Myocyte (in vitro differentiated cells): ENCODE data around the gene OGFRL1. TPM values are rescaled to one million over a fixed set of nuclear protein-coding genes. Genes with fewer than 3 reads are reported as not detected.

Source experiments
- DNase-seq: peaks from one replicate; pipeline ENCODE4 v3.0.0-alpha.2; 2012; ENCODE audit warnings: low read depth
- total RNA-seq: library from RNA; depleted of rRNA; stranded (reverse); fragments of >200 nt; gene quantifications from 2 replicates; pipeline ENCODE4 v1.2.3, GENCODE V29; 2014

The OGFRL1 gene
- total RNA-seq, 1 donor from 2014 or later: 31.5 TPM

DNA sequence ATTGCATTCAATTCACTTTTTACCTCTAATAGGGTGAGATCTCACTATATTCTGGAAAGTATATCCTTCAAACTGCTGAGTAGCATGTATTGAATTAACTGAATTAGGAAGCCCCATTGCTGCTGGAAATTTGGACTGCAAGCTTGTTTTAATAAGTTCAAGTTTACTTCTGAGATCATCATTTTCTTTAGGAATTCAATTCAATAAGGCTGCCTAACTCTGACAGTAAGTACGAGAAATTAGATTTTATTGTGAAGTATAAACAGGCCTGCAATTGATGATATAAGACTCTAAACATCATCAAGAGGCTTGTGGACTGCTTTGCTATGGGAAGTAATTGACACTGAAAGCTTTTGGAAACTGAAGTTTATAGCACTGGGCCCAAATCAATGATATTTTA is 44.4 kb downstream of the OGFRL1 start:
- no peak for DNase-seq

DNA sequence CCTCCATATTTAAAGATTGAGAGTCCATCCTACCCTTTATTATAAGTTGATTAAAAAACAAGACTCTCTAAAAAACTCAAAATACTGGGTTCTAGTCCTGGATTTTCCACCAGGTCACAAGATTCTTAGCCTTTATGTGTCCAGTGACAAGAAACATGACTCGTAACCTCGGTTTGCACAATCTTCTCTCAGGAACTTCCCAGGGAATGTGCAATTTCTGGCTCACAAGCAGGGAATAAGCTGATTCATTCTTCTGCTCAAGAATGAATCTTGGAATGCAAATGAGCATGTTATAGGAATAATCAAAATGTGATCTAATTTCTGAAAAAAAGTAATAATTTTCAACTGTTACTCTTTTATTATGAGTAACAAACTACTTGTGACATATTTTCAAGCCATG is 45.1 kb downstream of the OGFRL1 start:
- peak; percentile 46 for DNase-seq

DNA sequence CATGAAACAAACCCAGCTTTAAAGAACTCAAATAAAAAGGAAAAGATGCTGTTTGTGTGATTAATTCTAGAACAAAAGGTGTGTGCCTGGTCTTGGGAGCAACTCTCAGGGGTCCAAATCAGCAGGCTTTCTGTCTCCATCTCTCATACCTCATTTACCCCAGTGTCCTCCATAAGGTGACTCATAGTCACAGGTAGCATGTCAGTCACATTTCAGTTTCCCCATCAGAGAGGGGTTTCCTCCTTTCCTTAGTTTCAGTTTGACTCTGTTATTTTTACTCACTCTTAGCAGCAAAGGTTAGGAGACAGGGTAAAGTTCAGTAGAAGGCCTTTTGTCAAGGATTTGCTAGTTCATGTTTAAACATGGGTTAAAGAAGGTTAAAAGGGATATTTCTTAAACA is 46.2 kb downstream of the OGFRL1 start:
- DNase-seq: no peak

DNA sequence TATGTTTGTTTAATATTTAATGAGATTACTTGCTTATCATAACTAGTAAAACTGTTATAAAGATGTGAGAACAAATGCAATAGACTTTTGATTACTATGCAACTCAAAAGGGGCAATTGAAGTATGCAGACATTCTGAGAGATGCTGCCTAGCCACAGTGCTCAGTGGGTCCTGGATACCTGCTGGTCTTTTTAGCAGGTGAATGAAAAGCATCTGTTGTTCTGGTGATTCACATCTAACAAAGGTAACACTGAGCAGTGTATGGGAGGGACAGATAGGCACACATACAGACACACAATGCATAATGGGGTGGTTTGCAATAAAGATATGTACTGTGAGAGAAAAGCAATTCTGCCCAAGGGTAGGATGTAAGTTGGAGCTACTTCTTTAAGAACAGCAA is 46.9 kb downstream of the OGFRL1 start:
- no peak for DNase-seq

DNA sequence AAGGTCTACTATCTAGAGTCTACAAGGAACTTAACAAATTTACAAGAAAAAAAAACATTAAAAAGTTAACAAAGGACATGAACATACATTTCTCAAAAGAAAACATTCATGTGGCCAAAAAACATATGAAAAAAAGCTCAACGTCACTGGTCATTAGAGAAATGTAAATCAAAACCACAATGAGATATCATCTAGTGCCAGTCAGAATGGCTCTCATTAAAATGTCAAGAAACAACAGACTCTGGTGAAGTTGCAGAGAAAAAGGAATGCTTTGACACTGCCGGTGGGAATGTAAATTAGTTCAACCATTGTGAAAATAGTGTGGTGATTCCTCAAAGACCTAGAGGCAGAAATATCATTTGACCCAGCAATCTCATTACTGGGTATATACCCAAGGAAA is 48.3 kb downstream of the OGFRL1 start:
- DNase-seq: no peak

DNA sequence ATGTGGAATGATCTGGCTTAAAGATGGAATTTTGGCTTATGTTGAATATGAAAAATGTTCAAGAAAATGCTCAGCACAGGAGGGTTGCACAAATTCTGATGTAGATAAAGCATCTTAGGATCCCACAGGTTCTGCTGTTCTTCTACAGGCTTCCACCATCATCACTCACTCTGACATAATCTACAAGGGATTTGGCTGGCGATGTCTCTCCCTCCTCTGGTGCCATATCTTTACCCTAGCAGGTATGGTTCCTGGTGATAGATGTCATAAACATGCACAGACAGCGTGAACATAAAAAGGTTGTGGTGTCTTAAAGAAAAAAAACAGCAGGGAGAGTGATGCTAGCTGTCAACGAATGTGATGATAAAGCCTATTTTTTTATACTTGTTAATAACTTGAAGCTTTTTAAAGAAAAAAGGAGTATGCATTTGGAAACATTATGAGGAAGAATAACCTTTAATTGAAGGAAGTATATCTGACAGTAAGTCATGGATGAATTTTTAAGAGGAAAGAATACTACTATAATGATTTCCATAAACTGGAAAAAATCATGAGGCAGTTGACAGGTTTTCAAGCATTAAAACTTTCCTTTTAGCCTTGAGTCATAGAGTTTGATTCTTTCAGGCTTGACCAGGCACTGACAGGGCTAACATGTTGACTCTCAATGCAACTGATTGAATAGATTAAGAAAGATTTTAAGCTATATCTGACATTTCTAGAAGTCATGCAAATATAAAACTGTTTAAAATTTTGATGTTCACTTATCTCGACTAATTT is 50.1 kb downstream of the OGFRL1 start:
- no peak for DNase-seq

DNA sequence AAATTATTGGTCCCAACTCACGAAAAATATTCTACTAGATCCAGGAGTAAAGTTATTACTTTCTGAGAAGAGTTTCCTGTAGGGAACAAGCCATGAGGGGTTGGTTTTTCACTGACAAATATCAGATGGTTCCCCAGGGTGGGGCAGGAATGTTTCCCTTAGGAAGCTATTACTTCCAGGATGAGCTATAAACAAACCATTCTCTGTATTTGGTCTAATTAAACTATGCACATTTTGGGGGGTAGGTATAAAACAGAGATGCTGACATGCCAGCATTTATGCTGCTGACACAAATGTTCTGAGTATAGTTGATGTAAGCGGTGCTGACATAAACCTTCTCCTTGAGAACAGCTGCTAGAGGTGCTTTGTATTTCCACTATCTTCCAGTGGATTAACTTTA is 54.2 kb downstream of the OGFRL1 start:
- DNase-seq: no peak

DNA sequence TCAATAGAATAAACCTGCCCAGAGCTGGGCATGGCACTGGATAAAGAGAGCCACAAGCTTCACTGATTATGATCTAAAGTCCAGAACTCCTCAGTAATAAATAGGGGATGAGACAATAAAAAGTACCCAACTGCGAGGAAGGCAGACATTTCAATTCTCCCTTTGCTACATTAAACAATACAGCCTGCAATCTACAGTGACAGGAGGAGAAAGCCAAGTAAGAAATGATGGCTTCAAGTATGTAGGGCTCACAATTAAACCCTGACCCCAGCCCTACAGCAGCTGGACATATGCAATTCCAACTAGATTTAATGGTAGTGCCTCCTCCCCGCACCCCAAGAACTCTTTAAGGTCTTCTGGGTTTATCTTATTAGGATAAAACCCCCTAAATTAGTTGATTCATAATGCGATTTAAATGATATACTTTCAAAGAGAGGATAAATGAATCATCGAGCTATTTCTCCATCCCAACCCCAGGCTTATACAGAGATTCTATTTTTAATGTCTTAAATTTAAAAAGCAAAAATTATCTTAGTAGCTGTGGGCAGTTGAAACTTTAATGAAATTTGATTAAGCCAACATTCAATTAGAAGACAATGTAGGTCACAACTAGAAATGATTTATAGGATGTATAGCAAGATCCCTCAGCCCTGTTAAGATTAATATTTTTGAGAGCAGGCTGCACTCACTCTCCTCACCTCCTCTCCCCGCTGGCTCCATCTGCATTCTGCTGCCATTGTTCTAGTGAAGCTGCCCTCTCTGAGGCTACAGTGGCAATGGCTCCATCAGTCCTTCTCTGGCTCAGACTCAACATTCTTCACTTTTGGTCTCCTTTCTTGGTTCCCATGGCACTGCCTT is 57.1 kb downstream of the OGFRL1 start:
- no peak for DNase-seq

DNA sequence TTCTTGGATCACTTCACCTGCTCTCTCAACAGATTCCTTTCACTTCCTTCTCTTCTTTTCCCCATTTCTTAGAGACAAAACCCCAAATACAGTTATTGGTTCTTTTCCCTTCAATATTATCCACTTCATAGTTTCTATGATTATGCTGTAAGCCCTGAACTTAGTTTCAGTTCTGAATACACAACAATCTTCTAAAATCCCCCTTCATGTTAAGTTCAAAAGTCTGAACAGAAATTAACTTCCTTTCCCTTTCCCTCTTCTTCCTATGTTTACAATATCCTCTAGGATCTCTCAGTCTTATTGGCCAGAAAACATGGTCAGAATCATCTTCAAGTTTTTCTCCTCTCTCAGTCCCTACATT is 57.7 kb downstream of the OGFRL1 start:
- no peak for DNase-seq

DNA sequence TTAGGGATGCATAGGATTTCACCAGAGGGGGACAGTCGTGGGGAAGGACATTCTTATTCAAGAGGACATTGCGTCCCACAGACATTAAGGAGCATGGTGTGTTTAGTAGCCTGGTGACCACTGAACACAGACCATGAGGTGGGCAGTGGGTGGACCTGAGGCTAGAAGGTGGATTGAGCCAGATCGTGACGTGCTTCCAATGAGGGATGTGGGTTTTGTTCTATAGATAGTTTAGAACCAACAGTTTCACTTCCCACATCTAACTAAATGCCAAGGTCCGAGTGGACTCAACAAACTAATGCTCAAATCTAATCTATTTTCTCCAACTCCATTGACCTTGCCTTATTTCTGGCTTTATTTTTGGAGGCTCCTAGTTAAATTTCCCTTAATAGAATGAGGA is 58.5 kb downstream of the OGFRL1 start:
- no peak for DNase-seq

DNA sequence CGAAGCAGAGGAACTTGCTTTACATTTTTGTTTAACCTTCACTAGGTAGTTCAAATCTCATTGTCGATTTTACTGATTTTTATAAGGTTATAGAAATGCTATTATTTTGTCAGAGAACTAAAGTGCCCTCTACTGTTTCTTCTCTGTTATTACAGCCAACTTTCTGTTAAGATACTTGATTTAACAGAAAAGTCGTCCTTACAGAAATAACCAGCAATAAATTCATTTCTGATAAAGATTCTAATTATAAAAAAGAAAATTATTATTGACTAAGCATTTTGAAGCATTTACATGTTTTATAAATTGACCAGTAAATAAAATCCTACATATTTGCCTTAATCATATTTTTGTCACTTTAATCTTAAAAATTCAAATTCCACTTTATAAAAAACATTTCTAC is 60.8 kb downstream of the OGFRL1 start:
- peak; percentile 48 for DNase-seq

DNA sequence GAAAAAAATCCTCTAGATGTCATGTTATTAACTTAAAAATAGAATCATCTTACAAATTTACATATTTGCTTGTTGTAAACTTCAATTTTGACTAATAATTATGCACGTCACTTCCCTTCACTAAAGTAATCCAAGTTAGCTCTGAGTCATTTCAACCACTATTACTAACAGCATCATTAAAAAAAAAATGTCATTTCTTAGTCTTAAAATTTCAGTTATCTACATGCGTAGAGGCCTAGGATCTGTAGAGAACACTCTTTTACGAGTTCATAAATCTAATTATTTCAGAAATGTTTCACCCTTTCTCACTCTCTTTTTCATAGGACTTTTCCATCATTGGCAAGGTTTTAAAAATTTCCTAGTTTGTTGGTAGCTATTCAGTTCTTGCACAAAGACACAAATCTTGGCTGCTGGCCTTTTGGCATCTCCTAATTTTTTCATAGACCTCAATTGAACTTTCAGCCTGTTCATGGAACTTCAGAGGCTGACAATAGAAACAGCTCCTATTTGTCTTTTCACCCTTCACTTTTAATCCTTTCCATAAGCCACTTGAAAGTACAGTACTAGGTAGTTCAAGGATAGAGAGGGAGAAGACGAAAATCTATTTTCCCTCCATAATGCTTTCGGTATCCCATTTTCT is 61.5 kb downstream of the OGFRL1 start:
- peak; percentile 42 for DNase-seq

DNA sequence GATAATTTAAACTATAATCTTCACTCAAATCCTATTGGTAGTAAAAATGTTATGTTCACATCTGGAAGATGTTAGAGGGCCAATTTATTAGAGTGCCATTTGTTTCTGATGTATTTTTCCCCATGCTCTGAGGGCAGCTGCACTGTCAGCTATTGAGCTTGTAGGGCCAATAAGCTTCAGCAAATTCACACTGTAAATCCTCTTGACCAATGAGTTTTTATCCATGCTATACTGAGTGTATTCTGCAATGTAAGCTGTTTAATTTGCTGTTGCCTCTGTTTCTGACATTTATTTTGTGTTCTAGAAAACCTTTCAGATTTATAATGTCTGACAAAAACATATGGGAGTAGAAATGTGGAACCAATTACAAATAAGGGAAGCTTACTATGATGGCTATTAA is 62.6 kb downstream of the OGFRL1 start:
- no peak for DNase-seq
